HG02973 (cell line): Measurements from ENCODE around the gene SKIC8.
"Not testable (repeated sequence)": the region's sequence is repeated elsewhere in the genome, so short reads cannot be mapped to it uniquely, and the experiment has no call there.

Experiments
- ATAC-seq: cut with Tn5 transposase; IDR thresholded peaks from one replicate; pipeline ENCODE4 v1.9.1; 2021; ENCODE audit warnings: moderate library complexity; ENCODE audit not compliant: unreplicated experiment

SKIC8 gene

GRCh38 chr15:78259232-78259631 is 40.2 kb downstream of the SKIC8 start:
- ATAC-seq, result no peak

GRCh38 chr15:78257681-78258080 is 41.7 kb downstream of the SKIC8 start:
- ATAC-seq, result no peak

GRCh38 chr15:78256044-78256437 is 43.4 kb downstream of the SKIC8 start:
- ATAC-seq, result no peak

- no peak for ATAC-seq
Measured at GRCh38 chr15:78255421-78256043, 43.9 kb downstream of the SKIC8 start.

GRCh38 chr15:78251136-78251535 is 48.3 kb downstream of the SKIC8 start:
- no peak for ATAC-seq

GRCh38 chr15:78249131-78249530 is 50.3 kb downstream of the SKIC8 start:
- ATAC-seq, result no peak

GRCh38 chr15:78247911-78248310 is 51.5 kb downstream of the SKIC8 start:
- ATAC-seq, result no peak

GRCh38 chr15:78245976-78246620 is 53.3 kb downstream of the SKIC8 start:
- ATAC-seq, result not testable (repeated sequence)

GRCh38 chr15:78245392-78245791 is 54.0 kb downstream of the SKIC8 start:
- not testable (repeated sequence) for ATAC-seq

GRCh38 chr15:78244893-78245292 is 54.5 kb downstream of the SKIC8 start:
- no peak for ATAC-seq

- no peak for ATAC-seq
Measured at GRCh38 chr15:78244101-78244500, 55.3 kb downstream of the SKIC8 start.

- no peak for ATAC-seq
Measured at GRCh38 chr15:78243491-78243941, 55.9 kb downstream of the SKIC8 start.

GRCh38 chr15:78243058-78243457 is 56.4 kb downstream of the SKIC8 start:
- no peak for ATAC-seq

- no peak for ATAC-seq
Measured at GRCh38 chr15:78242128-78242527, 57.3 kb downstream of the SKIC8 start.

- no peak for ATAC-seq
Measured at GRCh38 chr15:78241017-78241416, 58.4 kb downstream of the SKIC8 start.

- ATAC-seq, result no peak
Measured at GRCh38 chr15:78239811-78240210, 59.6 kb downstream of the SKIC8 start.

GRCh38 chr15:78237146-78237545 is 62.3 kb downstream of the SKIC8 start:
- no peak for ATAC-seq

GRCh38 chr15:78236491-78236890 is 62.9 kb downstream of the SKIC8 start:
- no peak for ATAC-seq

- ATAC-seq, result no peak
Measured at GRCh38 chr15:78234515-78235040, 64.8 kb downstream of the SKIC8 start, which contains the start of gene ACSBG1. Gene ACSBG1 (minus strand): TSS chr15:78234565. CDS start chr15:78234501, 64 bp downstream.

GRCh38 chr15:78233496-78233895 is 65.9 kb downstream of the SKIC8 start:
- ATAC-seq, result no peak
